T follicular helper cell (primary cell): ENCODE results near the gene PRKCQ.

Source experiments
- DNase-seq: peaks from one replicate; pipeline ENCODE4 v3.0.0-alpha.2; 2020; ENCODE audit warnings: low read depth

The PRKCQ gene

GRCh38 chr10:6567203-6567703, 12.8 kb downstream of the PRKCQ start:
- DNase-seq, result no peak

GRCh38 chr10:6565588-6565987, 14.5 kb downstream of the PRKCQ start:
- DNase-seq, result no peak

- no peak for DNase-seq
Measured at GRCh38 chr10:6564367-6564766, 15.7 kb downstream of the PRKCQ start.

GRCh38 chr10:6563731-6564130, 16.3 kb downstream of the PRKCQ start:
- no peak for DNase-seq

- no peak for DNase-seq
Measured at GRCh38 chr10:6563075-6563474, 17.0 kb downstream of the PRKCQ start.

- no peak for DNase-seq
Measured at GRCh38 chr10:6562221-6562620, 17.9 kb downstream of the PRKCQ start.

GRCh38 chr10:6561552-6561951, 18.5 kb downstream of the PRKCQ start:
- DNase-seq, result no peak

- no peak for DNase-seq
Measured at GRCh38 chr10:6558759-6559461, 21.2 kb downstream of the PRKCQ start.

GRCh38 chr10:6558272-6558671, 21.8 kb downstream of the PRKCQ start:
- DNase-seq, result no peak

- no peak for DNase-seq
Measured at GRCh38 chr10:6553937-6554336, 26.1 kb downstream of the PRKCQ start.

- DNase-seq, result peak; percentile 24
Measured at GRCh38 chr10:6543431-6544005, 36.6 kb downstream of the PRKCQ start.

- DNase-seq, result peak; percentile 44
Measured at GRCh38 chr10:6542999-6543430, 37.1 kb downstream of the PRKCQ start.

GRCh38 chr10:6539833-6540232, 40.2 kb downstream of the PRKCQ start:
- DNase-seq, result no peak

GRCh38 chr10:6537770-6538169, 42.3 kb downstream of the PRKCQ start:
- no peak for DNase-seq

- DNase-seq, result no peak
Measured at GRCh38 chr10:6536102-6536501, 44.0 kb downstream of the PRKCQ start.

GRCh38 chr10:6535156-6535764, 44.8 kb downstream of the PRKCQ start:
- DNase-seq, result no peak

- DNase-seq, result no peak
Measured at GRCh38 chr10:6532321-6532720, 47.8 kb downstream of the PRKCQ start.

- DNase-seq, result no peak
Measured at GRCh38 chr10:6530966-6531365, 49.1 kb downstream of the PRKCQ start.

- peak; percentile 67 for DNase-seq
Measured at GRCh38 chr10:6530211-6530840, 49.8 kb downstream of the PRKCQ start.

- DNase-seq, result no peak
Measured at GRCh38 chr10:6528198-6528950, 51.7 kb downstream of the PRKCQ start.

- no peak for DNase-seq
Measured at GRCh38 chr10:6525599-6526165, 54.4 kb downstream of the PRKCQ start.

- DNase-seq, result no peak
Measured at GRCh38 chr10:6522230-6522629, 57.8 kb downstream of the PRKCQ start.
